Liver (tissue), 9 donors: ENCODE data around the gene ATG2A. TPM values are rescaled to one million over a fixed set of nuclear protein-coding genes. Genes with fewer than 3 reads are reported as not detected.

ENCODE experiments used
- DNase-seq: peaks from one replicate; pipeline ENCODE4 v3.0.0-alpha.2; 2017; ENCODE audit warnings: low spot score
- H3K27ac ChIP-seq, 2 donors: one replicate each; pipeline ENCODE4 v1.7.0; 2013; ENCODE audit warnings: inconsistent platforms in 2 of 2, low read length in 2 of 2, control low read depth in 1 of 2, low read depth in 1 of 2, mild to moderate bottlenecking in 1 of 2
- H3K27me3 ChIP-seq, 4 donors: one replicate each; pipeline versions ENCODE4 v1.6.1 to v1.7.0; 2013; ENCODE audit warnings: low read length in 3 of 4, inconsistent platforms in 1 of 4, mild to moderate bottlenecking in 1 of 4, moderate library complexity in 1 of 4; ENCODE audit not compliant: control insufficient read depth in 4 of 4, insufficient read depth in 4 of 4
- H3K36me3 ChIP-seq, 4 donors: one replicate each; pipeline versions ENCODE4 v1.6.1 to v1.7.0; 2013; ENCODE audit warnings: low read length in 3 of 4, mild to moderate bottlenecking in 3 of 4, low read depth in 1 of 4, moderate library complexity in 1 of 4; ENCODE audit not compliant: control insufficient read depth in 4 of 4, insufficient read depth in 3 of 4
- H3K4me1 ChIP-seq, 4 donors: one replicate each; pipeline versions ENCODE4 v1.6.1 to v1.7.0; 2013; ENCODE audit warnings: low read length in 3 of 4, mild to moderate bottlenecking in 3 of 4, moderate library complexity in 1 of 4; ENCODE audit not compliant: control insufficient read depth in 4 of 4, insufficient read depth in 4 of 4
- H3K4me3 ChIP-seq, 3 donors: one replicate each; pipeline versions ENCODE4 v1.6.1 to v1.7.0; 2013; ENCODE audit warnings: low read length in 3 of 3, control low read depth in 1 of 3, low read depth in 1 of 3, mild to moderate bottlenecking in 1 of 3
- H3K9ac ChIP-seq, 2 donors: one replicate each; pipeline ENCODE4 v1.7.0; 2013; ENCODE audit warnings: low read length in 2 of 2, mild to moderate bottlenecking in 2 of 2, moderate library complexity in 2 of 2, control low read depth in 1 of 2, low read depth in 1 of 2
- H3K9me3 ChIP-seq, 4 donors: one replicate each; pipeline versions ENCODE4 v1.6.1 to v1.7.0; 2013; ENCODE audit warnings: low read length in 3 of 4; ENCODE audit not compliant: control insufficient read depth in 4 of 4
- ATF3 ChIP-seq: IDR thresholded peaks from 2 replicates; pipeline ENCODE4 v1.6.1; 2016; ENCODE audit warnings: antibody characterized with exemption
- CTCF ChIP-seq: fragments of 150-350 bp; IDR thresholded peaks from 2 replicates; pipeline ENCODE4 v1.5.1; 2017; ENCODE audit warnings: improper control_type of control experiment, low read depth, low read length; ENCODE audit not compliant: missing input control
- EGR1 ChIP-seq, 2 donors: IDR thresholded peaks; 2 replicates each; pipeline ENCODE4 v1.6.1; 2016 to 2018; ENCODE audit warnings: antibody characterized with exemption in 2 of 2, low read depth in 2 of 2
- FOXA1 ChIP-seq: IDR thresholded peaks from 2 replicates; pipeline ENCODE4 v1.6.1; 2016; ENCODE audit warnings: antibody characterized with exemption
- FOXA2 ChIP-seq: IDR thresholded peaks from 2 replicates; pipeline ENCODE4 v1.6.1; 2016; ENCODE audit warnings: antibody characterized with exemption
- GABPA ChIP-seq, 2 donors: IDR thresholded peaks in 1 of 2; conservative IDR thresholded peaks in 1 of 2; 2 replicates each; pipeline ENCODE4 v1.6.1; 2016; ENCODE audit warnings: antibody characterized with exemption in 2 of 2, mild to moderate bottlenecking in 1 of 2, moderate library complexity in 1 of 2
- HNF4A ChIP-seq, 2 donors: conservative IDR thresholded peaks; 2 replicates each; pipeline ENCODE4 v1.6.1; 2016; ENCODE audit warnings: antibody characterized with exemption in 2 of 2, mild to moderate bottlenecking in 2 of 2
- HNF4G ChIP-seq: IDR thresholded peaks from 2 replicates; pipeline ENCODE4 v1.6.1; 2016; ENCODE audit warnings: antibody characterized with exemption
- JUND ChIP-seq, 2 donors: IDR thresholded peaks; 2 replicates each; pipeline ENCODE4 v1.6.1; 2016; ENCODE audit warnings: antibody characterized with exemption in 2 of 2
- MAX ChIP-seq: IDR thresholded peaks from 2 replicates; pipeline ENCODE4 v1.6.1; 2016; ENCODE audit warnings: antibody characterized with exemption
- NR2F2 ChIP-seq: IDR thresholded peaks from 2 replicates; pipeline ENCODE4 v1.6.1; 2016; ENCODE audit warnings: antibody characterized with exemption
- RAD21 ChIP-seq, 2 donors: IDR thresholded peaks; 2 replicates each; pipeline ENCODE4 v1.6.1; 2016; ENCODE audit warnings: antibody characterized with exemption in 2 of 2, mild to moderate bottlenecking in 2 of 2
- REST ChIP-seq: IDR thresholded peaks from 2 replicates; pipeline ENCODE4 v1.6.1; 2016; ENCODE audit warnings: antibody characterized with exemption, mild to moderate bottlenecking
- RXRA ChIP-seq, 2 donors: IDR thresholded peaks; 2 replicates each; pipeline ENCODE4 v1.6.1; 2017 to 2018; ENCODE audit warnings: antibody characterized with exemption in 2 of 2, mild to moderate bottlenecking in 1 of 2
- SP1 ChIP-seq: IDR thresholded peaks from 2 replicates; pipeline ENCODE4 v1.6.1; 2018; ENCODE audit warnings: antibody characterized with exemption, mild to moderate bottlenecking
- TAF1 ChIP-seq: conservative IDR thresholded peaks from 2 replicates; pipeline ENCODE4 v1.6.1; 2016; ENCODE audit warnings: antibody characterized with exemption, mild to moderate bottlenecking
- YY1 ChIP-seq: IDR thresholded peaks from 2 replicates; pipeline ENCODE4 v1.6.1; 2016; ENCODE audit warnings: antibody characterized with exemption, mild to moderate bottlenecking
- ZBTB33 ChIP-seq: IDR thresholded peaks from 2 replicates; pipeline ENCODE4 v1.6.1; 2016; ENCODE audit warnings: antibody characterized with exemption
- WGBS: extraction: QIAGEN DNeasy Blood & Tissue Kit; methylation state at CpG from one replicate; pipeline ENCODE4 v1.1.7; 2013; 5-methylcytosine and 5-hydroxymethylcytosine counted together
- polyA plus RNA-seq, 2 donors: library from polyadenylated mRNA; stranded (reverse) in 1 of 2; unstranded in 1 of 2; fragments of 200-250 nt in 1 of 2; fragments of >200 nt in 1 of 2; fragmentation: Nextera tagmentation in 1 of 2; extraction: Ambion mirVana in 1 of 2; gene quantifications; one replicate each; pipeline versions ENCODE4 v1.2.1 to v1.2.3, GENCODE V29; 2013 to 2015
- total RNA-seq, 2 donors: library from RNA; depleted of rRNA; stranded (reverse); fragments of >200 nt; gene quantifications; one replicate each; pipeline ENCODE4 v1.2.3, GENCODE V29; 2014
- donor health status: healthy.
- donor health status: healthy.
- donor health status: healthy.
- donor health status: healthy.
- donor health status: healthy.

The ATG2A gene
- total and polyA plus RNA-seq, 4 donors = 15.6 to 34.1 (median 23.0) TPM

GRCh38 chr11:64929625-64930024, 12.6 kb upstream of the ATG2A start:
- Histone ChIP-seq H3K36me3 (peaks cover 5 to 47% (median 20%) of the 10 kb centered on the region in 4 donors), H3K27ac (no peak overlapping the region), H3K9me3 (no peaks in the 10 kb centered on the region), H3K27me3 (no peaks in the 10 kb centered on the region), H3K4me1 (peaks cover 0 to 10% (median 6%) of the 10 kb centered on the region in 4 donors), H3K4me3 (no peak overlapping the region), H3K9ac (no peak overlapping the region)
- no peak for TF ChIP-seq FOXA2
- no peak for TF ChIP-seq ATF3
- TF ChIP-seq RAD21 (IDR thresholded peaks at IDR 0.05) = no peak
- DNase-seq = no peak
- WGBS = 95% methylated on average over 7 of the region's 7 CpGs

DNA sequence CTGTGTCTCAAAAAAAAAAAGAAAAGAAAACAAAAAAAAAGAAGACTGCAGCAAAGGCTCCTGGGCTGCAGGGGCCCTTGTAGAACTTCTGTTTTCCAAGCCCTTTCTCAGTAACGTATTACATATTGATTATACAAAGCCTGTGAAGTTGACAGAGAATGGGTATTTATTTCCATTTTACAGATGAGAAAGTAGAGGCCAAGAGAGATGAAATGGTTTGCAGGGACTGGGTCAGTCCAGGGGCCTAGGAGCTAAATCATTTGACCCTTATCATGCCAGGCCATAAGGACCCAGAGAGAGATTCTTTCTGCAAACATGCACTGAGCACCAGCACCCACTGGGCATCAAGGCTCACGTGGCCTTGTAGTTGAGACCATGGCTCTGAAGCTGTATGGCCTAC, 11.9 kb upstream of the ATG2A start:
- WGBS = 93% methylated on average over 2 of the region's 2 CpGs
- DNase-seq = no peak
- H3K36me3 ChIP-seq = peaks cover 5 to 44% (median 20%) of the 10 kb centered on the region in 4 donors

More for the DNA sequence above, 11.9 kb upstream of the ATG2A start:
- Histone ChIP-seq H3K27me3 (no peaks in the 10 kb centered on the region), H3K9ac (no peak overlapping the region), H3K4me3 (no peak overlapping the region), H3K4me1 (peaks cover 0 to 13% (median 6%) of the 10 kb centered on the region in 4 donors), H3K27ac (no peak overlapping the region), H3K9me3 (no peaks in the 10 kb centered on the region)
- TF ChIP-seq FOXA2 (no peak), HNF4A (conservative IDR thresholded peaks at IDR 0.05) (no peak), JUND (IDR thresholded peaks at IDR 0.05) (no peak), NR2F2 (no peak), HNF4G (no peak), MAX (no peak), REST (no peak), EGR1 (IDR thresholded peaks at IDR 0.05; ENCODE audit: low read depth in 2 of 2) (no peak), YY1 (no peak), RXRA (IDR thresholded peaks at IDR 0.05) (no peak), ZBTB33 (no peak), GABPA (IDR thresholded peaks at IDR 0.05 in 1 of 2, conservative IDR thresholded peaks at IDR 0.05 in 1 of 2) (no peak), SP1 (no peak), ATF3 (no peak), FOXA1 (no peak), TAF1 (no peak), RAD21 (IDR thresholded peaks at IDR 0.05) (no peak), CTCF (no peak)
